ENCODE results near the gene CCM2. TPM values are rescaled to one million over a fixed set of nuclear protein-coding genes. Genes with fewer than 3 reads are reported as not detected.

Gene CCM2
- total and polyA plus RNA-seq, 4 donors, result 25.8 to 48.9 (median 41.6) TPM

- Histone ChIP-seq H3K9me3 (ENCODE audit: control insufficient read depth, insufficient read depth, low read length) (no peaks in the 10 kb centered on the region), H3K27me3 (ENCODE audit: control insufficient read depth, insufficient read depth, low read length) (no peaks in the 10 kb centered on the region), H3K36me3 (ENCODE audit: control insufficient read depth, insufficient read depth, low read length) (peaks cover 53% of the 10 kb centered on the region), H3K27ac (ENCODE audit: low read depth, low read length) (no peak overlapping the region), H3K4me3 (ENCODE audit: low read depth, low read length) (no peak overlapping the region), H3K4me1 (ENCODE audit: control insufficient read depth, insufficient read depth, low read length) (peaks cover 3% of the 10 kb centered on the region)
- no peak for DNase-seq (ENCODE audit: low read depth in 4 of 6, low spot score in 6 of 6)
- WGBS (ENCODE audit: insufficient coverage), result 91% methylated on average over 10 of the region's 12 CpGs
These were observed 24.5 kb upstream of the CCM2 start for GRCh38 chr7:44975331-44976039.

- H3K36me3 ChIP-seq (ENCODE audit: control insufficient read depth, insufficient read depth, low read length), result peaks cover 58% of the 10 kb centered on the region
- H3K27ac ChIP-seq (ENCODE audit: low read depth, low read length), result no peak overlapping the region
These were observed 23.8 kb upstream of the CCM2 start for GRCh38 chr7:44976040-44976745.

GRCh38 chr7:44976746-44977196, 23.2 kb upstream of the CCM2 start:
- DNase-seq (ENCODE audit: low read depth in 4 of 6, low spot score in 6 of 6), result no peak
- H3K27ac ChIP-seq (ENCODE audit: low read depth, low read length), result no peak overlapping the region
- H3K4me3 ChIP-seq (ENCODE audit: low read depth, low read length), result no peak overlapping the region
- H3K4me1 ChIP-seq (ENCODE audit: control insufficient read depth, insufficient read depth, low read length), result no peaks in the 10 kb centered on the region
- H3K27me3 ChIP-seq (ENCODE audit: control insufficient read depth, insufficient read depth, low read length), result no peaks in the 10 kb centered on the region
- peaks cover 63% of the 10 kb centered on the region for H3K36me3 ChIP-seq (ENCODE audit: control insufficient read depth, insufficient read depth, low read length)
- 95% methylated on average over 17 of the region's 17 CpGs for WGBS (ENCODE audit: insufficient coverage)
- no peaks in the 10 kb centered on the region for H3K9me3 ChIP-seq (ENCODE audit: control insufficient read depth, insufficient read depth, low read length)

More at GRCh38 chr7:44976040-44976745, 23.8 kb upstream of the CCM2 start:
- no peak for DNase-seq (ENCODE audit: low read depth in 4 of 6, low spot score in 6 of 6)
- Histone ChIP-seq H3K9me3 (ENCODE audit: control insufficient read depth, insufficient read depth, low read length) (no peaks in the 10 kb centered on the region), H3K4me1 (ENCODE audit: control insufficient read depth, insufficient read depth, low read length) (no peaks in the 10 kb centered on the region), H3K27me3 (ENCODE audit: control insufficient read depth, insufficient read depth, low read length) (no peaks in the 10 kb centered on the region), H3K4me3 (ENCODE audit: low read depth, low read length) (no peak overlapping the region)
- 94% methylated on average over 6 of the region's 6 CpGs for WGBS (ENCODE audit: insufficient coverage)

GRCh38 chr7:44977304-44977958, 22.6 kb upstream of the CCM2 start:
- Histone ChIP-seq H3K27me3 (ENCODE audit: control insufficient read depth, insufficient read depth, low read length) (no peaks in the 10 kb centered on the region), H3K4me1 (ENCODE audit: control insufficient read depth, insufficient read depth, low read length) (no peaks in the 10 kb centered on the region), H3K4me3 (ENCODE audit: low read depth, low read length) (no peak overlapping the region), H3K9me3 (ENCODE audit: control insufficient read depth, insufficient read depth, low read length) (no peaks in the 10 kb centered on the region), H3K36me3 (ENCODE audit: control insufficient read depth, insufficient read depth, low read length) (peaks cover 67% of the 10 kb centered on the region), H3K27ac (ENCODE audit: low read depth, low read length) (no peak overlapping the region)
- WGBS (ENCODE audit: insufficient coverage), result 75% methylated on average over 4 of the region's 8 CpGs
- DNase-seq (ENCODE audit: low read depth in 4 of 6, low spot score in 6 of 6), result no peak

- no peaks in the 10 kb centered on the region for H3K27me3 ChIP-seq (ENCODE audit: control insufficient read depth, insufficient read depth, low read length)
- no peak overlapping the region for H3K4me3 ChIP-seq (ENCODE audit: low read depth, low read length)
- H3K4me1 ChIP-seq (ENCODE audit: control insufficient read depth, insufficient read depth, low read length), result no peaks in the 10 kb centered on the region
- H3K27ac ChIP-seq (ENCODE audit: low read depth, low read length), result no peak overlapping the region
- H3K9me3 ChIP-seq (ENCODE audit: control insufficient read depth, insufficient read depth, low read length), result no peaks in the 10 kb centered on the region
- DNase-seq (ENCODE audit: low read depth in 4 of 6, low spot score in 6 of 6), result no peak
- H3K36me3 ChIP-seq (ENCODE audit: control insufficient read depth, insufficient read depth, low read length), result peaks cover 68% of the 10 kb centered on the region
- WGBS (ENCODE audit: insufficient coverage), result 81% methylated on average over 6 of the region's 6 CpGs
These were observed 22.1 kb upstream of the CCM2 start for GRCh38 chr7:44977959-44978335.

GRCh38 chr7:44978511-44979366, 21.3 kb upstream of the CCM2 start, which contains the start of gene MYO1G:
MYO1G (minus strand) TSS chr7:44979015; CDS start chr7:44978961, 54 bp downstream.
- H3K9me3 ChIP-seq (ENCODE audit: control insufficient read depth, insufficient read depth, low read length), result no peaks in the 10 kb centered on the region
- 87% methylated on average over 16 of the region's 24 CpGs for WGBS (ENCODE audit: insufficient coverage)
- H3K4me3 ChIP-seq (ENCODE audit: low read depth, low read length), result no peak within 1 kb of the TSS
- H3K27ac ChIP-seq (ENCODE audit: low read depth, low read length), result no peak within 1 kb of the TSS
- no peak for DNase-seq (ENCODE audit: low read depth in 4 of 6, low spot score in 6 of 6)
- peaks cover 71% of the 10 kb centered on the region for H3K36me3 ChIP-seq (ENCODE audit: control insufficient read depth, insufficient read depth, low read length)
- H3K4me1 ChIP-seq (ENCODE audit: control insufficient read depth, insufficient read depth, low read length), result no peaks in the 10 kb centered on the region
- no peaks in the 10 kb centered on the region for H3K27me3 ChIP-seq (ENCODE audit: control insufficient read depth, insufficient read depth, low read length)

DNA sequence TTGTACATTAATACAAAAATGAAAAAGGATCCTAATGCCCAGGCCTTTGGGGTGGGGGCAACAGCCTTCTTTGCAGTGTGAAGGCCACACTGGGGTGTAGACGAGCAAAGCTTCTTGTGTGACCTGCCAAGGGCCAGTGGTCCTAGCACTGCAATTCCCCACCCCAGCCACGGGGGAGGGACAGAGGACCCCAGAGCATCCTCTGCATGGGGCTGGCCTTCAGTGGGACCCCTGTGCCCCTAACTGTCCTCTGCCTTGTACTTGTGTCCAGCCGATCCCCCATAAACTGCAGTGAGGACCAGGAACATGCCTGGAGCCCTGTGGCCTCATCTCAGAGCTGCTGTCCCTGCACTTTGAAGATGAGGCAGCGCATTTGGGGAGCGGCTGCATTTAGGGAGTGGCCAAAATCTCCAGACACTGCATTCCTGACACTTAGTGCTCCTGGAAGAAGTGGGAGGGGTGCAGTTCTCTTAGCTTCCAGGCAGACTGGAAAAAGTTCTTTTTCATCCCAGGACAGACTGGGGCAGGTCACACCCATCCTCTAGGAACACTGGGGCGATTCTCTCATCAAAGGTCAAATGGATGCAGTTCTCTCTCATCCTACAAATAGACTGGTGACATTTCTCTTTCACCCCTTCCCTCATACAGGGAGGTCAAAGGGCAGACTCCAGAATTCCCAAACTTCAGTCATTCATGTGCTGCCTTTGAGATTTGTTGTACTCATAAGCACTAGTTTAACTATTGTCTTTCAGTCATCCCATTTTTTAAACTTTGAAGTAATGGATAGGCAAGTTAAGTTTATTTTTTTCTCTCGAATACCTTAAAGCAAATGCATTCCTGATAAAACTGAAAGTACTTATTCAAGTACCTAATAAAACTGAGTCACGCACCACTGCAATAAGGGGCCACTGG, 20.3 kb upstream of the CCM2 start:
- H3K27ac ChIP-seq (ENCODE audit: low read depth, low read length), result no peak overlapping the region
- no peaks in the 10 kb centered on the region for H3K9me3 ChIP-seq (ENCODE audit: control insufficient read depth, insufficient read depth, low read length)
- DNase-seq (ENCODE audit: low read depth in 4 of 6, low spot score in 6 of 6), result no peak
- no peaks in the 10 kb centered on the region for H3K27me3 ChIP-seq (ENCODE audit: control insufficient read depth, insufficient read depth, low read length)
- H3K4me1 ChIP-seq (ENCODE audit: control insufficient read depth, insufficient read depth, low read length), result no peaks in the 10 kb centered on the region
- no peak overlapping the region for H3K4me3 ChIP-seq (ENCODE audit: low read depth, low read length)
- H3K36me3 ChIP-seq (ENCODE audit: control insufficient read depth, insufficient read depth, low read length), result peaks cover 79% of the 10 kb centered on the region
- WGBS (ENCODE audit: insufficient coverage), result 80% methylated on average over 5 of the region's 8 CpGs

- Histone ChIP-seq H3K27me3 (ENCODE audit: control insufficient read depth, insufficient read depth, low read length) (no peaks in the 10 kb centered on the region), H3K4me3 (ENCODE audit: low read depth, low read length) (no peak overlapping the region), H3K4me1 (ENCODE audit: control insufficient read depth, insufficient read depth, low read length) (peaks cover 3% of the 10 kb centered on the region), H3K27ac (ENCODE audit: low read depth, low read length) (no peak overlapping the region), H3K36me3 (ENCODE audit: control insufficient read depth, insufficient read depth, low read length) (peaks cover 71% of the 10 kb centered on the region), H3K9me3 (ENCODE audit: control insufficient read depth, insufficient read depth, low read length) (no peaks in the 10 kb centered on the region)
- peak in 1 of 6 donors; percentile 22 for DNase-seq (ENCODE audit: low read depth in 4 of 6, low spot score in 6 of 6)
- WGBS (ENCODE audit: insufficient coverage), result 81% methylated on average over 3 of the region's 8 CpGs
These were observed 19.5 kb upstream of the CCM2 start for GRCh38 chr7:44980393-44981034.
